Sigmoid colon (tissue), 7 donors: ENCODE results near the gene TEX38. TPM values are rescaled to one million over a fixed set of nuclear protein-coding genes. Genes with fewer than 3 reads are reported as not detected.
"Not testable (repeated sequence)": the region's sequence is repeated elsewhere in the genome, so short reads cannot be mapped to it uniquely, and the experiment has no call there.

ENCODE experiments used
- DNase-seq: peaks from one replicate; pipeline ENCODE4 v3.0.0-alpha.2; 2019
- H3K27ac ChIP-seq, 4 donors: fragments of 200-600 bp; sonication (generic); one replicate each; pipeline ENCODE4 v1.5.1; 2016 to 2019; ENCODE audit warnings: mild to moderate bottlenecking in 1 of 4
- H3K27me3 ChIP-seq, 3 donors: fragments of 200-600 bp; sonication (generic); one replicate each; pipeline ENCODE4 v1.5.1; 2019; ENCODE audit warnings: mild to moderate bottlenecking in 1 of 3
- H3K36me3 ChIP-seq, 4 donors: fragments of 200-600 bp; sonication (generic); one replicate each; pipeline ENCODE4 v1.5.1; 2016 to 2019
- H3K4me1 ChIP-seq, 4 donors: fragments of 200-600 bp; sonication (generic); one replicate each; pipeline ENCODE4 v1.5.1; 2017 to 2019
- H3K4me3 ChIP-seq, 4 donors: fragments of 200-600 bp; sonication (generic); one replicate each; pipeline ENCODE4 v1.5.1; 2017 to 2019; ENCODE audit warnings: mild to moderate bottlenecking in 2 of 4, moderate library complexity in 1 of 4
- H3K9me3 ChIP-seq, 4 donors: fragments of 200-600 bp in 3 of 4; sonication (generic) in 3 of 4; one replicate each; pipeline versions ENCODE4 v1.5.1 to v1.6.1; 2013 to 2019
- EP300 ChIP-seq, 4 donors: sonication (generic); formaldehyde crosslinking; IDR thresholded peaks; one replicate each; pipeline ENCODE4 v1.6.1; 2017; ENCODE audit warnings: antibody characterized with exemption in 4 of 4
- POLR2A ChIP-seq, 2 donors: fragments of 450-650 bp; IDR thresholded peaks; one replicate each; pipeline ENCODE4 v1.6.1; 2016; ENCODE audit warnings: antibody characterized with exemption in 2 of 2, mild to moderate bottlenecking in 2 of 2, moderate library complexity in 2 of 2
- POLR2AphosphoS5 ChIP-seq, 4 donors: sonication (generic); formaldehyde crosslinking; IDR thresholded peaks; one replicate each; pipeline ENCODE4 v1.6.1; 2017; ENCODE audit warnings: antibody characterized with exemption in 4 of 4
- WGBS, 2 donors: extraction: QIAGEN DNeasy Blood & Tissue Kit; methylation state at CpG; one replicate each; pipeline ENCODE4 v1.1.7; 2013; 5-methylcytosine and 5-hydroxymethylcytosine counted together
- intact Hi-C: fragments of 100-400 bp; cut with DNase I; formaldehyde crosslinking; loops from one replicate; pipeline ENCODE4 v1.15.1; 2023
- polyA plus RNA-seq, 3 donors: library from polyadenylated mRNA; stranded (reverse); fragments of 200-250 nt; gene quantifications; one replicate each; pipeline ENCODE4 v1.2.3, GENCODE V29; 2013
- total RNA-seq, 4 donors: library from RNA; depleted of rRNA; stranded (reverse); fragments of >200 nt; gene quantifications; one replicate each; pipeline ENCODE4 v1.1.0, GENCODE V29; 2016
- TF ChIP-seq, protein P1 (sequence below), 4 experiments: fragments of 450-650 bp in 3 of 4; fragments of 200-600 bp in 1 of 4; IDR thresholded peaks; one replicate each; pipeline ENCODE4 v1.5.1; 2016 to 2019; ENCODE audit warnings: antibody characterized with exemption in 4 of 4, mild to moderate bottlenecking in 3 of 4, moderate library complexity in 2 of 4
- donor health status: healthy with polysubstance abuse.
- donor health status: Bipolar disorder and iron deficiency.
- donor health status: healthy.

The TEX38 gene
- total and polyA plus RNA-seq, 7 donors, result 0.16 TPM; not detected in 6

GRCh38 chr1:46717654-46718053, 46.0 kb downstream of the TEX38 start:
- TF ChIP-seq POLR2AphosphoS5 (IDR thresholded peaks at IDR 0.05) (no peak), POLR2A (IDR thresholded peaks at IDR 0.05) (no peak), EP300 (IDR thresholded peaks at IDR 0.05) (no peak)
- TF ChIP-seq, protein P1, sequence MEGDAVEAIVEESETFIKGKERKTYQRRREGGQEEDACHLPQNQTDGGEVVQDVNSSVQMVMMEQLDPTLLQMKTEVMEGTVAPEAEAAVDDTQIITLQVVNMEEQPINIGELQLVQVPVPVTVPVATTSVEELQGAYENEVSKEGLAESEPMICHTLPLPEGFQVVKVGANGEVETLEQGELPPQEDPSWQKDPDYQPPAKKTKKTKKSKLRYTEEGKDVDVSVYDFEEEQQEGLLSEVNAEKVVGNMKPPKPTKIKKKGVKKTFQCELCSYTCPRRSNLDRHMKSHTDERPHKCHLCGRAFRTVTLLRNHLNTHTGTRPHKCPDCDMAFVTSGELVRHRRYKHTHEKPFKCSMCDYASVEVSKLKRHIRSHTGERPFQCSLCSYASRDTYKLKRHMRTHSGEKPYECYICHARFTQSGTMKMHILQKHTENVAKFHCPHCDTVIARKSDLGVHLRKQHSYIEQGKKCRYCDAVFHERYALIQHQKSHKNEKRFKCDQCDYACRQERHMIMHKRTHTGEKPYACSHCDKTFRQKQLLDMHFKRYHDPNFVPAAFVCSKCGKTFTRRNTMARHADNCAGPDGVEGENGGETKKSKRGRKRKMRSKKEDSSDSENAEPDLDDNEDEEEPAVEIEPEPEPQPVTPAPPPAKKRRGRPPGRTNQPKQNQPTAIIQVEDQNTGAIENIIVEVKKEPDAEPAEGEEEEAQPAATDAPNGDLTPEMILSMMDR (IDR thresholded peaks at IDR 0.05), result no peak
- 64 to 75% methylated on average over 9 of the region's 9 CpGs for WGBS, 2 donors
- peaks cover 0 to 27% (median 23%) of the 10 kb centered on the region in 4 donors for H3K4me1 ChIP-seq
- no peaks in the 10 kb centered on the region for H3K27me3 ChIP-seq
- H3K9me3 ChIP-seq, result no peaks in the 10 kb centered on the region
- peaks cover 0 to 40% (median 11%) of the 10 kb centered on the region in 4 donors for H3K36me3 ChIP-seq
- H3K4me3 ChIP-seq, result peak overlapping the region; percentile 68 to 97 (median 85)
- intact Hi-C loops, result no loop called here
- no peak overlapping the region for H3K27ac ChIP-seq
- DNase-seq, result no peak

DNA sequence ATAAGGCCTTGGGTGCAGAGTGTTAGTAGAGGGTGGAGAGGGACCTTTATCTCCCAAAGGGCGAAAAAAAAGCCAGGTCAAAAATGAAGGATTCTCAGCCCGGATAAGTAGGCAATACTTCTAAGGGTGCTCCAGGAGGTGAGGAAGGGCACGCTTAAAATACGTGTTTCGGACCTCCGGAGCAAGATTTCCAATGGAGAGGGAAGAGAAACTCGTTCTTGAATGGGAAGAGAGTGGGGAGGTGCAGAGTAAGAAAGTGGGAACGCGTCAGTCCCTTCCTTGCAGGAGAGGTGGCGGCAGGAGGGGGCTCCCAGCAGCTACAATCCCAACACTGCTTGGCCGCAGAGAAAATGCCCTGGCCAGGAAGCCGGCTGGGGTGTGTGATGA, 46.7 kb downstream of the TEX38 start:
- no peaks in the 10 kb centered on the region for H3K27me3 ChIP-seq
- peak overlapping the region; percentile 80 to 85 (median 82) for H3K27ac ChIP-seq
- DNase-seq, result no peak
- peaks cover 0 to 27% (median 23%) of the 10 kb centered on the region in 4 donors for H3K4me1 ChIP-seq
- no peaks in the 10 kb centered on the region for H3K9me3 ChIP-seq
- 1 to 3% methylated on average over 12 of the region's 12 CpGs for WGBS, 2 donors
- peak overlapping the region; percentile 68 to 97 (median 85) for H3K4me3 ChIP-seq
- intact Hi-C loops, result no loop called here
- peaks cover 0 to 34% (median 9%) of the 10 kb centered on the region in 4 donors for H3K36me3 ChIP-seq
- no peak for TF ChIP-seq POLR2A (IDR thresholded peaks at IDR 0.05)
- no peak for TF ChIP-seq EP300 (IDR thresholded peaks at IDR 0.05)
- no peak for TF ChIP-seq POLR2AphosphoS5 (IDR thresholded peaks at IDR 0.05)
- TF ChIP-seq, protein P1 (IDR thresholded peaks at IDR 0.05), result no peak

- H3K4me1 ChIP-seq, result peaks cover 0 to 27% (median 23%) of the 10 kb centered on the region in 4 donors
- H3K36me3 ChIP-seq, result peaks cover 0 to 27% (median 5%) of the 10 kb centered on the region in 4 donors
- no peaks in the 10 kb centered on the region for H3K9me3 ChIP-seq
- H3K27me3 ChIP-seq, result no peaks in the 10 kb centered on the region
- peak within 1 kb of the TSS; percentile 68 to 97 (median 85) for H3K4me3 ChIP-seq
- peak; percentile 46 to 84 (median 79) for TF ChIP-seq POLR2AphosphoS5 (IDR thresholded peaks at IDR 0.05)
- TF ChIP-seq, protein P1 (IDR thresholded peaks at IDR 0.05), result no peak
- peak in 2 of 4 donors; percentile 43 to 55 for TF ChIP-seq EP300 (IDR thresholded peaks at IDR 0.05)
- TF ChIP-seq POLR2A (IDR thresholded peaks at IDR 0.05), result peak in 1 of 2 donors; percentile 61
- WGBS, 2 donors, result 0% methylated on average over 85 of the region's 85 CpGs
- peak within 1 kb of the TSS; percentile 80 to 85 (median 82) for H3K27ac ChIP-seq
- DNase-seq, result peak; percentile 97
- intact Hi-C loops, result no loop called here
Observed at GRCh38 chr1:46718727-46719622, 47.3 kb downstream of the TEX38 start, which contains the start of gene EFCAB14. TSS of gene EFCAB14 (minus strand) at chr1:46719114. CDS start at chr1:46718087, 1,027 bp downstream.

- Histone ChIP-seq H3K9me3 (no peaks in the 10 kb centered on the region), H3K27me3 (no peaks in the 10 kb centered on the region), H3K4me1 (peaks cover 0 to 27% (median 23%) of the 10 kb centered on the region in 4 donors), H3K4me3 (peak overlapping the region; percentile 68 to 97 (median 85)), H3K27ac (peak overlapping the region; percentile 80 to 85 (median 82)), H3K36me3 (peaks cover 0 to 20% (median 5%) of the 10 kb centered on the region in 4 donors)
- 3 to 15% methylated on average over 3 of the region's 3 CpGs for WGBS, 2 donors
- TF ChIP-seq POLR2AphosphoS5 (IDR thresholded peaks at IDR 0.05), result no peak
- TF ChIP-seq, protein P1 (IDR thresholded peaks at IDR 0.05), result no peak
- no peak for TF ChIP-seq POLR2A (IDR thresholded peaks at IDR 0.05)
- TF ChIP-seq EP300 (IDR thresholded peaks at IDR 0.05), result no peak
- intact Hi-C loops, result loop anchor here (5.0 kb wide), 1 partner anchor 117 kb away; the partner anchor contains the start of gene MKNK1
- DNase-seq, result no peak
Observed at GRCh38 chr1:46719689-46720088, 48.0 kb downstream of the TEX38 start.

DNA sequence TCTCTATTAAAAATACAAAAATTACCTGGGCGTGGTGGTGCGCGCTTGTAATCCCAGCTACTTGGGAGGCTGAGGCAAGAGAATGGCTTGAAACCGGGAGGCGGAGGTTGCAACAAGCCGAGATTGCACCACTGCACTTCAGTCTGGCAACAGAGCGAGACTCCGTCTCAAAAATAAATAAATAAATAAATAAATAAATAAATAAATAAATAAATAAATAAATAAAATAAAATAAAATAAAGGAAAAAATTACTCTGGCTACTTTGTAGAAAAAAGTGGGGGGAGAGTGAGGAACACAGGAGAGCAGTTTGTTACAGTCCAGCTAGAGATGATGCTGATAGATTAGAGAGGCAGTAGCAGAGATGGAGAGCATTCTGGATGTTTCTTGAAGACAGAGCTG, 48.7 kb downstream of the TEX38 start:
- intact Hi-C loops, result loop anchor here (5.0 kb wide), 1 partner anchor 118 kb away; the partner anchor contains the start of gene MKNK1
- H3K36me3 ChIP-seq, result peaks cover 0 to 14% (median 3%) of the 10 kb centered on the region in 4 donors
- peaks cover 0 to 31% (median 27%) of the 10 kb centered on the region in 4 donors for H3K4me1 ChIP-seq
- not testable (repeated sequence) for DNase-seq, H3K27ac ChIP-seq, H3K9me3 ChIP-seq, H3K27me3 ChIP-seq, H3K4me3 ChIP-seq
- WGBS, 2 donors, result 86 to 95% methylated on average over 8 of the region's 8 CpGs
